GM19324 (cell line): ENCODE results near the gene KLHL26.
"Not testable (repeated sequence)": the region's sequence is repeated elsewhere in the genome, so short reads cannot be mapped to it uniquely, and the experiment has no call there.

Experiments
- ATAC-seq: cut with Tn5 transposase; IDR thresholded peaks from one replicate; pipeline ENCODE4 v1.9.1; 2021; ENCODE audit warnings: mild to moderate bottlenecking, moderate library complexity; ENCODE audit not compliant: unreplicated experiment, low FRiP score

Gene KLHL26

DNA sequence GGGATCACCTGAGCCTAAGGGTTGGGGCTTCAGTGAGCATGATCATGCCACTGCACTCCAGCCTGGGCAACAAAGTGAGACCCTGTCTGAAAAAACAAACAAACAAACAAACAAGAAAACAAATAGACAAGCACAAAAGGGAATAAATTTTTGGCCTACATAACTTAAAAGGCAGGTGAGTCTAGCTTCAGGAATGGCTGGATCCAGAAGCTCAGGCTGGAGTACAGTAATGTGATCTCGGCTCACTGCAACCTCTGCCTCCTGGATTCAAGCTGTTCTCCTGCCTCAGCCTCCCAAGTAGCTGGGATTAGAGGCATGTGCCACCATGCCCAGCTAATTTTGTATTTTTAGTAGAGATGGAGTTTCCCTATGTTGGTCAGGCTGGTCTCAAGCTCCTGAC, 43.3 kb downstream of the KLHL26 start:
- ATAC-seq = not testable (repeated sequence)

DNA sequence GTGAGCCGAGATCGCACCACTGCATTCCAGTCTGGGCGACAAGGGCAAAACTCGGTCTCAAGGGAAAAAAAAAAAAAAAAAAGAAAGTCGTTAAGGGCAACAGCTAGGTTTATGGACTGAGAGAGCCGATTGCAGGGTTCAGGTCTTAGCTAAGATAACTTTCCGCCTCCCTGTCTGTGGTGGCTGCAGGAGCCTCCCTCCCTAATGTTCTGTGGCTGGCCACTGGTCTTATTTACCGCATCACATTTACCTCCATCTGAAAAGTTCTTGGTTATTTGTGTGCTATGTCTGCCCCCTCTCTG, 45.9 kb downstream of the KLHL26 start:
- ATAC-seq = no peak

DNA sequence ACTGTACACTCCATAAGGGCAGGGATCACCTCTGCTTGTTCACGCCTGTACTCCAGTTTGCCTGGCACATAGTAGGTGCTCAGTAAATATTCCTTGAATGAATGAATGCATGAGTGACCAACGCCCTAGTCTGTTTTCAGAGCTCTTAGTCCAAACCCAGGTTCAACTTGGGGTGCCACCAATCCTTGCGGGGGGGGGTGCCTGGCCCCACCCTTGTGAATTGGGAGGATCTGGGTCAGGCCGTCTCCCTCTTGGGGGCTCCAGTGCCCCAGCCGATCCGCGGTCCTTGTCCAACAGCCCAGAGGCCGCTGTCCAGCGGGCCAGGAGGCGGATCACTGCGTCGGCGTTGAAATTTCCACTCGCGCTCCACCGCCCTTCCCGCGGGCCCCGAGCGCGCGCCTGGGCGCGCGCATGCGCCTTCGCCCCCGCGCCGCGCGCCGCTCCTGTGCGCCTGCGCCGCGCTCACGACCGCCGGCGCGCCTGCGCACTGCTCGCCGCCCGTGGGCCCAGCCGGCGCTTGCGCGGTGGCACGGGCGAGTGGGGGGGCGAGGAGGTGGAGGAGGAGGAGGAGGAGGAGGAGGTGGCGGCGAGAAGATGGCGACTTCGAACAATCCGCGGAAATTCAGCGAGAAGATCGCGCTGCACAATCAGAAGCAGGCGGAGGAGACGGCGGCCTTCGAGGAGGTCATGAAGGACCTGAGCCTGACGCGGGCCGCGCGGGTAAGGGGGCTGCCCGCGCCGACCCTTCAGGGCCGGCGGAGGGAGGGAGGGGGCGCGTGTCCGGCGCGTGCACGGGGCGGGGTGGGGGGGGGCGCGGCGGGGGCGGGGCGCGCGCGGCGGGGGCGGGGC, 46.5 kb downstream of the KLHL26 start, which contains the start of gene CRTC1:
TSS of gene CRTC1 (plus strand) at position 572 of the 849 bp plus-strand sequence. CDS start at position 595, 23 bp downstream.
- ATAC-seq = peak; percentile 82

DNA sequence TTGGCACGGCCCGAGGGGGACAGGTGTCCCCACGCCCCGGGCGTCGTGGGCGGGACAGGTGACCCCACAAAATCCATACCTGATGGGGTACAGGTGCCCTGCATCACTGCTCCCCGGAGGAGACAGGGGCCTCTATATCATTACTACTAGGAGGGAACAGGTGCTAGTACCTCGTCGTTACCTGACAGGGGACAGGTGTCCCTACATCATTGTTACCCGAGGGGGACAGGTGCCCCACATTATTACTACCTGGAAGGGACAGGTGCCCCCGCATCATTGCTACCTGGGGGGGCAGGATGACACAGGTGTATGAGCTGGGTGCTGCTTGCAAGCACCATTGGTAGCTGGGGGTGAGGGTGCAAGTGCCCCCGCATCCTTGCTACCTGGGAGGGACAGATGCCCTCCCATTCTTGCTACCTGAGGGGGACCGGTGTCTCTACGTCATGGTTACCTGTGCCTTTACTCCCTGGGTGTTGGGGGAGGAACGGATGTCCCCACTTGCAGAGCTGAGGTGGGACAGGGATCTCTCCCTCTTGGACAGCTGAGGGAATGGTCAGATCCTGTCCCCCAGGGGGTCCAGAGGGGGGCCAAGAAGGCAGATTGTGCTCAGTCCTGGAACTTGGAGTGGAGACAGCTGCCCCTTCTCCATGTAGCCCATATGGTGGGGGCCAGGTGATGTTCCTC, 47.3 kb downstream of the KLHL26 start:
- peak; percentile 4 for ATAC-seq

DNA sequence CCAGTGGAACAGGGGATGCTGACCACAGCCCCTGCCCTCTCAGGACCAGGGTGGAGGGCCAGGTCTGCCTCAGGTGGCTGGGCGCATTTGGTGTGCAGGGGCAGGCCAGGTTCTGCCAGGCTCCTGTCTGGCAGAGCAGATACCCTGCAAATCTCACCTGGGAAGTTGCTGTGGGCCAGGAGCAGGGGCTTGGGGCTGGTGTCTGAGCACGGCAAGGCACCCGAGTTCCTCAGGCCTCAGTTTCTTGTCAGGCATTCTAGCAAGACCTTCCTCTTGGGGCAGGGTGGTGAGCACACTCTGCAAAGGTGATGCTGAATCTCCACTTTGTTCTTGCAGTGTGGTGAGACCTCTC, 47.8 kb downstream of the KLHL26 start:
- ATAC-seq = no peak

DNA sequence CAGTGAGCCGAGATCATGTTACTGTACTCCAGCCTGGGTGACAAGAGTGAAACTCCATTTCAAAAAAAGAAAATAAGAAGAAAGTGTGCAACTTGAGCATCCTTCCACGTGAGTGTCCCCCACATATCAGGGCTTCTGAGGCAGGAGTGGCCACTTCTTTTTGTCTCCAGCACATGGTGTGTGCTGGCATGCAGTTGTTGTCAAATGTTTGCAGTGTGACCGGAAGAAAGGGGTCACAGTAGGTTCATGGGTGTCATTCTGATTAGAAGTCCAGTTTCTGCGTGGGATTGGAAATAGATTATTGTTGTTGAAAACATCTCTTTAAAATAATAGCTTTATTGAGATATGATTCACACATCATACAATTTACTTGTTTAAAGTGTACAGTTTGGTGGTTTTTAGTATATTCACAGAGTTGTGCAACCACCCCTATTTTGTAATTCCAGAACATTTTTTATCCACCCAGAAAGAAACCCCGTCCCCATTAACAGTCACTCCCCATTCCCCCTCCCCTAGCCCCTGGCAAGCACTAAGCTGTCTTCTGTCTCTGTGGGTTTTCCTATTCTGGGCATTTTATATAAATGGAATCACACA, 48.9 kb downstream of the KLHL26 start:
- ATAC-seq = no peak

DNA sequence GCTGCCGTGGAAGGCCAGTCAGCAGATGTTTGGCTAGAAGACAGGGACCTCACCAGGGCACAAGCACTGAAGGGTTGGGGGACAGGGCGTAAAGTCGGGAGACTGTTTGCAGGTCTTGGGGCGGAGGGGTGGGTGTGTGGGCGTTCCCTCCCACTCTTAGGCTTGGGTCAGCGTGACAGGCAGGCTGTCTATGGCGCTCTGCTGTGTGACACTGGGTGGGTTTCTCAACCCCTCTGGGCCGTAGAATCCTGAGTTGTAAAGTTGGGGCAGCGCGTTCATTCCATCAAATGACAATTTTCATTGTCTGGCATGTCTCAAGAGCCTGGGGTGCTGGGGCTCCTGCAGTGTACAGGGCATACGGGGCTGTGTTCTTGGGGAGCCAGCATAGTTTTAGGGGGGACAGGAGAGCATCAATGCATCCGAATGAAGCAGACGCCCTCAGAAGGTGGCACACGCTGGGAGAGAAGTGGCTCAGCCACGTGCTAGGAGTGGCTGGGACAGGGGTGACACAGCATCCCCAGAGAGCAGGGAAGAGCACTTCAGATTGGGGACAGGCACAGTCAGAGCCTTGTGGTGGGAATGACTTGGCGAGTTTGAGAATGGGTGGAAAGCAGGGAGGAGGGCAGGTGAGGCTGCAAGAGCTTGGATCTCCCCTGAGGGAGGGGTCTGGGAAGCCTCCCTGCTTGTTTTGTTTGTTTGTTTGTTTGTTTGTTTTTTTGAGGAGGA, 51.1 kb downstream of the KLHL26 start:
- no peak for ATAC-seq

DNA sequence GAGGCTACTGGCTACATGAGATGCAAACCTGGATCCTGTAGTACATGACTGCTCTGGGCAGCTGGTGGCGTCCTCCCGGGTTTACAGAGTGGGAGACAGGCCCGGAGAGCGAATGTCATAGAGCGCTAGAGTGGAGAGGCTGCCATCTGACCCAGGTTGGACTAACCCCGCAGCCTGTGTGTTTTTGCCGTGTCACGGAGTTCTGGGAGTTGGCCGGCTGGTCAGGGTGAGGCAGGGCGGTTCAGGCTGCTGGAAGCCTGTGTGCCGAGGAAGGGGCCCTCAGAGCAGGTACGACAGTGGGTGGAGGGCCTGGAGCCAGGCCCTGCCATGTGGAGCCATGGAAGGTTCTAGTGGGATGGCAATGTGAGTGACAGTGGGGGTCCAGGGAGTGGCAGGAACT, 59.2 kb downstream of the KLHL26 start:
- ATAC-seq = no peak

DNA sequence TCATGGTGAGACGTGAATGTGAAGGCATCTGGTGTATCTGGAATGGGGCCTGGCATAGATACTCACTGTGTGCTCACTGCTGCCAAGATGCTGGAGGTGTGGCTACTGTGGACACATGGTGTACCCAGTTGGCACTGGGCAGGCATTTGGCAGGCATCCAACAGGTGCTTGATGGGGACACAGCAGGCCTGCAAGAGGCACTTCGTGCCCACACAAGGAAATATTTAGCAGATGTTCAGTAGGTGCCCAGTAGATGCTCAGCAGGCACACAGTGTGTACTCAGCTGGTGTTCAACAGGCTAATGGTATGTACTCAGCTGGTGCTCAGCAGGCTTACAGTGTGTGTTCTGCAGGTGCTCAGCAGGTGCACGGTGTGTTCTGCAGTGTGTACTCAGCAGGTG, 60.9 kb downstream of the KLHL26 start:
- ATAC-seq = no peak

DNA sequence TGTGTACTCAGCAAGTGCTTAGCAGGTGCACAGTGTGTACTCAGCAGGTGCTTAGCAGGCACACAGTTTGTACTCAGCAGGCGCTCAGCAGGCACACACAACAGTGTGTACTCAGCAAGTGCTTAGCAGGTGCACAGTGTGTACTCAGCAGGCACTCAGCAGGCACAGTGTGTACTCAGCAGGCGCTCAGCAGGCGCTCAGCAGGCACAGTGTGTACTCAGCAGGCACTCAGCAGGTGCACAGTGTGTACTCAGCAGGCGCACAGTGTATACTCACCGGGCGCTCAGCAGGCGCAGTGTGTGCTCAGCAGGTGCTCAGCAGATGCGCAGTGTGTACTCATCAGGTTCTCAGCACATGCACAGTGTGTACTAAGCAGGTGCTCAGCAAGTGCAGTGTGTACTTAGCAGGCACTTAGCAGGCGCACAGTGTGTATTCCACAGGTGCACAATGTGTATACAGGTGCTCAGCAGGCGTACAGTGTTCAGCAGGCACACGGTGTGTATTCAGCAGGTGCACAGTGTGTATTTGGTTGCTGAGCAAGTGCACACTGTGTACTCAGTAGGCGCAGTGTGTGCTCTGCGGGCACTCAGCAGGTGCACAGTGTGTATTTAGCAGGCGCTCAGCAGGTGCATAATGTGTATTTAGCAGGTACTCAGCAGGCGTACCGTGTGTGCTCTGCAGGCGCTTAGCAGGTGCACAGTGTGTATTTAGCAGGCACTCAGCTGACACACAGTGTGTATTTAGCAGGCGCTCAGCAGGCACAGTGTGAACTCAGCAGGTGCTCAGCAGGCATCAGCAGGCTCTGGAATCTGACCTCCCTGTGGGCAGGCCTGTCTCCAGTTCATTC, 61.7 kb downstream of the KLHL26 start:
- no peak for ATAC-seq

DNA sequence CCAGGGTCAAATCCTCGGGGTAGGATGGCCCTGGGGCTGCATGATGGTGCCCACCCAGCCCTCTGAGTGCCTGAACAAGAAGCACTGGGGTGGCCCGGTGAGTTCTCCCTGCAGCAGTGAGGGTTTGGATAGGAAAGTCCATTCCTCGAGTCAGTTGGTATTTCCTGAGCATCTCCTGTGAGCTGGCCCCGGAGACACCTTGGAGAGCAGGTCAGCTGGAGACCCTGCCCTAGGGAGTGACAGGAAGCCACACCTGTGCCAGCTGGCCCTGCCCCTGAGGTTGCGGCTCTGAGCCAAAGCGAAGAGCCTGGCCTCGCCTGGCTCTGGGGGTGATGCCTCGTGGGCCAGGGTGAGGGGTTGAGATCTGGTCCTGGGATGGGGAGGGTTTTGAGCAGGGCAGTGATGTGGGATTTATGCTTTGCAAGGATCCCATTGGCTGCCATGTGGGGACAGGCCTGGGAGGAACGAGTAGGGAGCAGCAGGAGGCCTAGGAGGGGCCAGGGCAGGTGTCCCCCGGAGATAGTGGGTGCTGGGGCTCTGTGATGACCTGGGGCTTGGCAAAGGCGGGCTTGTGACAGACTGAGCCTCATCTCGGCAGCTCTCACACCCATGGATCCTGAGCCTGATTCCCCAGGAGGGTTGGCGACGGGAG, 62.7 kb downstream of the KLHL26 start:
- ATAC-seq = no peak

DNA sequence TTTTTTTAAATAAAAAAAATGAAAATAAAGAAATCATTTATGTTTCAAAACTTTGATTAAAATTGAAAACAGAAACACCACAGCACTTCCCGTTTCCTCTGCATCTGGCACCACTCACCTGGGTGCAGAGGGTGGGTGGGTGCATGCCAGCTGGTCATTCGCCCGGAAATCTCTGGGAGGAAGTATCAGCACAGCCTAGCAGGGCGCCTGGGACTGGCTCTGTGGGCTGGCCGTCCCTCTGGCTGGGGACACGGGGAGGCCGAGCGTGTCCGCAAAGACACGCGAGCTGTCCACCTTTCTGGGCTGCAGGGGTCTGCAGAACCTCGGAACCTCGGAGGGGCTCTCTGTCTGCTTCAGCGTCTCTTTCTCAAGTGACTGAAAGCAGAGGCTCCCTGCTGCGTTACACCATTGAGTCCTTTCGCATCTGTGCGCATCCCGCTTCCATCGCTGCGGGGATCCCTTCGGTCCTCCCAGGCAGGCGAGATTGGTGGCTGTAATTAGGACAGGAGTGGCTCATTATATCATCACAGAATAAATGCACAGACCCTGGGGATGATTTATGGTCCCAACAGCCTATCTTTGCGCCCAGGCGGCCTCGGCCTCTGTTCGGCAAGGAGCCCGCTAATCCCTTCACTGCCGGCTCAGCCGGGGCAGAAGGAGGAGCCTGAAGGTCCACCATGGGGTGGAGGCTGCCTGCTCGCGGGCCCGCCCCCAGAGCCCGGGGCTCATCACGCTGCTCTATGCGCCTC, 63.8 kb downstream of the KLHL26 start:
- ATAC-seq = peak; percentile 70

DNA sequence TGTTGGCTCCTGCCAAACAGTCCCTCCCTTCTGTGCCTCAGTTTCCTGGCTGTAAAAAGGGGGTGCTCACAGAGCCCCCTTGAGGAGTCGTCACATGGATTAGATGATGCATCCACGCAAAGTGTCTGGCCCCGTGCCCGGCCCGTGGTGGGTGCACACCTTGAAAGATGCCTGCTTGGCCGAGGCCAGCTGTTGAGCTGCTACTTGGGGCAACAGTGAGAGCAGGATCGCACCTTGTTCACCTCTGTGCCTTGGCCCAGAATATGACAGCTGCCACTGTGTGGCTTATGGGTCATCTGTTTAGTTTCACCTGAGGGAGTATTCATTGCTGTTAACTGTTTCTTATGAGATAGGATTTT, 64.4 kb downstream of the KLHL26 start:
- peak; percentile 8 for ATAC-seq

DNA sequence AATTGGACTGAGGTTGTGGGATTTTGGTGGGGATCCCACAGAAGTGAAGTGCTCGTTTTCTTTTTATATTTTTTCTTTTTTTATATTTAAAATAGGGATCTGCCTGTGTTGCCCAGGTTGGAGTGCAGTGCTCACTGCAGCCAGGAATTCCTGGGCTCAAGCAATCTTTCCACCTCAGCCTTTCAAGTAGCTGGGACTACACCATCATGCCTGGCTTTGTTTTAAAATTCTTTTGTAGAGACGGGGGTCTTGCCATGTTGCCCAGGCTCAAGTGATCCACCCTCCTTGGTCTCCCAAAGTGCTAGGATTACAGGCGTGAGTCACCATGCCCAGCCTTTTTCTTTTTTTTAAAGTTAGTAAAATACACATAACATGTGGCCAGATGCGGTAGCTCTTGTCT, 67.2 kb downstream of the KLHL26 start:
- no peak for ATAC-seq

DNA sequence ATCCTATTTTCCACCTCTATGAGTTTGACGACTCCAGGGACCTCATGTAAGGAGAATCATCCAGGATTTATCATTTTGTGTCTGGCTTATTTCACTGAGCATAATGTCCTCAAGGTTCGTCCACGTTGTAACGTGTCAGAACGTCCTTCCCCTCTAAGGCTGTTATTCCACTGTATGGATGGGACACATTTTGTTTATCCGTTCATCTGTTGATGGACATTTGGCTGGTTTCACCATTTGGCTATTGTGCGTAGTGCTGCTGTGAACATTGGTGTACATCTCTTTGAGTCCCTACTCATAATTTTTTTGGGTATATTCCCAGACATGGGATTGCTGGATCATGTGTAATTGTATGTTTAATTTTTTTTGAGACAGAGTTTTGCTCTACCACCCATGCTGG, 68.1 kb downstream of the KLHL26 start:
- ATAC-seq = no peak

DNA sequence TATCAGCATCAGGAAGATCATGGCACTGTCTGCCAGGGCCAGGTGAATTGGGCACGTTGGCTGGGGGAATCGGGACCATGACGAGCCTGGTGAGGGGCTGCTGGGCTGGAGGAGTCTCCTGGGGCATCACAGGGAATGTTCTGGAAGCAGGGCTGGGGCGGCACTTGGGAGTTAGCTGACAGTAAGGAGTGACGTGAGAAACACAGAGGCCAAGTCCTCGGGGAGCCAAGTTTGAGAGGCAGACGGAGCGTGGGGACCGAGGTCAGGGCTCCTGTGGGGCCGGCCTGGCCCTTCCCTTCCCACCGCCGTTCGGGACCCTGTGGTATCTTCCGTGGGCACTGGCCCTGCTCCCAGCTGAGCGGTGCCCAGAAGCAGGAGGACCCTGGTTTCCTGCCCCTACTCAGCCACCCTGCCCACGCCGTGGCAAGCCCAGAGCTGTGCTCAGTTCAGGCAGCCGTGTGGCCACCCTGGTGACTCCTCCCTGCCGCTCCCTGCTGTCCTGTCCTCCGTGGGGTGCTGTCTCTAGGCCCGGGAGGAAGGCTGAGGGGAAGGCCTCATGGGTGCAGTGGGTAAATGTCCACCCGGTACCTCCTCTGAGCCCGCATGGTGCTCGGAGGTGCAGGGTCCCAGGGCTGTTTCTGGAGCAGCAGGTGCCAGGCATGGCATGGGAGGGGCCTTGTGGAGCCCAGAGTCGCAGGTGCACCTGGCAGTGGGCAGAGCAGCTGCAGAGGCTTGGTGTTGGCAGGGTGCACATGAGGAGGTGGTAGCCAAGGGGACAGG, 71.8 kb downstream of the KLHL26 start:
- no peak for ATAC-seq

DNA sequence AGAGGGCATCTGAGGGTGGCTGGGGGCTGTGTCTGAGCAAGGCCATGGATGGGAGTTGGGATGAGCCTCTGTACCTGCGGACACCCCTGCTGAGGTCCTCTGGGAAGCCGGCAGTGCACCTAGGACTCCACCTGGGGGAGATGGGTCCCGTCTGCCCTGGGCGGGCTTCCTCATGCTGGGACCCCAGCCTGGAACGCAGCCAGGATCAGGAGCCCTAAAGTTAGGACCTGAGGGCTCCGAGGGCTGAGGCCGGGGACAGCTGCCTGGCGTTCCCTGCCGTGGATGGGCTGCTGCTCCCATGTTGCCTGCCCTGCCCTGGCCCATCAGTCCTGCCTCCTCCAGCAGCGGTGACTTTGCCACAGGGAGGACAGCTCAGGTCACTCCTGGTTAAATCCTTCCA, 72.7 kb downstream of the KLHL26 start:
- no peak for ATAC-seq

DNA sequence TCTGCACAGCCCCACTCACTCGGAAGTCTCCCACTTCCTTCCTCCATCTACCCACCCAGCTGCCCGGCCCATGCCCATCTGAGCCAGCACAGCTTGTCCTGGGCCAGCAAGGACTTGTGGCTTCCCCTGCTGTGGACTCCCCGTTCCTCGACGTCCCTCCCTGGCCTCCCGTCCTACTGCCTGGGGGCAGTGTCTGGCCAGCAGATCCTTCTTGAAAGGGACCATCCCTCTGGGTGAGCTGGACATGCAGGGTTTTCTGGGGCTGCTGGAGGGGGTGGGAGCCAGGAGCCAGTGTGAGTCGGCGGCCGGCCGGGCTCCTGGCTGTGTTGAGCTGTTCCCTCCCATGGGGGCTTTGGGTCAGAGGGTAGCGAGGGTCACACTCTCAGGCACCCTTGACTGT, 73.4 kb downstream of the KLHL26 start:
- no peak for ATAC-seq
